ELR (cell line): ENCODE results near the gene MIER2.
"Not testable (repeated sequence)": the region's sequence is repeated elsewhere in the genome, so short reads cannot be mapped to it uniquely, and the experiment has no call there.

Experiments
- DNase-seq: peaks from one replicate; pipeline ENCODE4 v3.0.0-alpha.2; 2015; ENCODE audit warnings: low read depth

MIER2 gene

GRCh38 chr19:344625-345319 is at the start of gene MIER2:
TSS of gene MIER2 (minus strand) at chr19:344796. CDS start at chr19:344782, 14 bp downstream.
- peak; percentile 77 for DNase-seq

DNA sequence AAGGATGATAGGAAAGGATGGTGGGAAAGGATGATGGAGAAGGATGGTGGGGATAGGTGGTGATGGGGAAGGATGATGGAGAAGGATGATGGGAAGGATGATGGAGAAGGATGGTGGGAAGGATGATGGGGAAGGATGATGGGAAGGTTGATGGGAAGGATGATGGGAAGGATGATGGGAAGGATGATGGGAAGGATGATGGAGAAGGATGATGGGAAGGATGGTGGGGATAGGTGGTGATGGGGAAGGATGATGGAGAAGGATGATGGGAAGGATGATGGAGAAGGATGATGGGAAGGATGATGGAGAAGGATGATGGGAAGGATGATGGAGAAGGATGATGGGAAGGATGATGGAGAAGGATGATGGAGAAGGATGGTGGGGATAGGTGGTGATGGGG is 49.0 kb upstream of the MIER2 start:
- DNase-seq = not testable (repeated sequence)

GRCh38 chr19:392375-392970 is 47.9 kb upstream of the MIER2 start:
- DNase-seq = no peak

DNA sequence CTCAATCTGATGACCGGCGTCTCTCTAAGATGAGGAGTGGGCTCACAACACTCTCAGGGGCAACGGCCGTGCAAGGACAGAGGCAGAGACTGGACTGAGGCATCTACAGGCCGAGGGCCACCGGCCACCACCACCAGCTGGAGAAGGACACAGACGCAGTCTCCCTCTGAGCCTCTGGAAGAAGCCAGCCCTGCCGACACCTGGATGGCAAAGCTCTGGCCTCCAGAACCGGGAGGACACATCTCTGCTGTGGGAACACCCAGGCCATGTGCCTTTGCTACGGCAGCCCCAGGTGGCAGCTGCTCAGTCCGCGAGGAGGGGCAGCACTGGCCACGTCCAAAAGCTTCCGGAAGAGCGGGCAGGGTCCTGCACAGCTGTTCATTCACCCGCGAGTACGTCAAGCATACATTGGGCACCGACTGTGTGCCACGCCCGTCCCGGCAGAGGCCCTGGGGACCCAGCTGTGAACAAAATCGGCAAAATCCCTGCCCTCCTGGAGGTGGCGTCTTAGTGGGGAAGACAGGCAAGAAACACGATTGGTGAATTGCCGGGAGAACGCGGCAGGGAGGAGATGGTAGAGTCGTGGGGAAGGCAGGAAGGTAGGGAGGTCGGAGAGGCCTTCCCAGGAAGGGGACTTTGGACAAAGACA is 47.3 kb upstream of the MIER2 start:
- no peak for DNase-seq

- DNase-seq = no peak
These were observed 46.6 kb upstream of the MIER2 start for GRCh38 chr19:391207-391557.

DNA sequence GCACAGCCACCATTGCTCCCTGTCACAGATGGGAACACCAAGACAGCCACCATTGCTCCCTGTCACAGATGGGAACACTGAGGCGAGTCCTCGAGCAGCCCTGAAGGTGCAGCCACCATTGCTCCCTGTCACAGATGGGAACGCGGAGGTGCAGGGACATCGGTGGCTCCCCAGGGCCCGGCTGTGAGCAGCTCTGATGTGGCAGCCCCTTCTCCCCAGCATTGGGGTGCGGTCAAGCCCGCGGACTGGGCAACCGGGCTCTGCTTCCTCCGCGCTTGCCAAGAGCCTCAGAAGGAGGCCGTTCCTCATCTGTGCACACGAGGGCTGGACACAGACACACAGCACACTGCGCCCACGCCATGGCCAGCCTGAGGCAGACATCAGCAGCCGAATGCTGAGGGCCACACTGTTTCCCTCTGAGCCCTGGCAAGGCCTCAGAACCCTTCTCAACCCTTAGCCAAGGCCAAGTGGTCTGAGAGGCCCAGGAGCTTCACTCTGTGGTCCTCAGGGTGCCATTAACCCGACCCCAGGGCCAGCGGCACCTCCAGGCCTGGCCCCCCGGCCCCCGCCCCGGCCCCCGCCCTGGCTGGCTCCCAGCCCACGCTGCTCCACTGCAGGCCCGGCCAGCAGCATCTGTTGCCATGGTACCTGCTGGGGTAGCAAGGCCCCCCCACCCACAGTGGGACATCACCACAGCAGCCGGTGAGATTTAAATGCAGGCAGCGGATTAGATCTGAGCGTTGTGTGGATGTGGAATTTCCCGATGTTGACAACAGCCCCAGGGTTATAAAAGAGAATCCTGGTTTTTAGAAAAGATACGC is 46.0 kb upstream of the MIER2 start:
- no peak for DNase-seq

GRCh38 chr19:389935-390289 is 45.3 kb upstream of the MIER2 start:
- DNase-seq = no peak

GRCh38 chr19:389255-389934 is 44.8 kb upstream of the MIER2 start:
- no peak for DNase-seq

DNA sequence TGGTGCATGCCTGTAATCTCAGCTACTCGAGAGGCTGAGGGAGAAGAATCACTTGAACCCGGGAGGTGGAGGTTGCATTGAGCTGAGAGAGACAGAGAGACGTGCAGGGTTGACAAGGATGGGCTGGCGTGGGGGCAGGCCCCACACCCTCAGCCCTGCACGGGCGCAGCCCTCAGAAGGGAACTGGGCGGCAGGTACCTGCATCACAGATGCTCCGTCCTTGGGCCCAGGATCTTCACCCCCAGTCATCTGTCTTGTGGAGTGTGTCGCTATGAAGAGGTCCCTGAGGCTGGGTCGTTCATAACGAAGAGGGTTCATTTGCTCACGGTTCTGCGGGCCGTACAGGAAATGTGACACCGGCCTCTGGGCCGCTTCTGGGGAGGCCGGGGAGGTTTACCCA is 44.1 kb upstream of the MIER2 start:
- DNase-seq = no peak

DNA sequence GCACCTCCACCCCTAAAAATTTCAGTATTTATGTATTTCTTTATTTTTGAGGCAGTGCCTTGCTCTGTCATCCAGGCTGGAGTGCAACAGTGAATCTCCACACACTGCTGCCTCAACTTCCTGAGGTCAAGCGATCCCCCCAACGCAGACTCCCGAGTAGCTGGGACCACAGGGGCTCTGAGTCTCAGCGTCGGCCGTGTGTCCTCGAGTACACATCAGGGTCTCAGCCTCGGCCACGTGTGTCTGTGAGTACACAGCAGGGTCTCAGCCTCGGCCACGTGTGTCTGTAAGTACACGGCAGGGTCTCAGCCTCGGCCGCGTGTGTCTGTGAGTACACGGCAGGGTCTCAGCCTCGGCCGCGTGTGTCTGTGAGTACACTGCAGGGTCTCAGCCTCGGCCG is 43.2 kb upstream of the MIER2 start:
- DNase-seq = no peak

GRCh38 chr19:386632-387301 is 42.2 kb upstream of the MIER2 start:
- not testable (repeated sequence) for DNase-seq

- DNase-seq = not testable (repeated sequence)
These were observed 41.6 kb upstream of the MIER2 start for GRCh38 chr19:386189-386588.

GRCh38 chr19:384799-385169 is 40.2 kb upstream of the MIER2 start:
- no peak for DNase-seq

DNA sequence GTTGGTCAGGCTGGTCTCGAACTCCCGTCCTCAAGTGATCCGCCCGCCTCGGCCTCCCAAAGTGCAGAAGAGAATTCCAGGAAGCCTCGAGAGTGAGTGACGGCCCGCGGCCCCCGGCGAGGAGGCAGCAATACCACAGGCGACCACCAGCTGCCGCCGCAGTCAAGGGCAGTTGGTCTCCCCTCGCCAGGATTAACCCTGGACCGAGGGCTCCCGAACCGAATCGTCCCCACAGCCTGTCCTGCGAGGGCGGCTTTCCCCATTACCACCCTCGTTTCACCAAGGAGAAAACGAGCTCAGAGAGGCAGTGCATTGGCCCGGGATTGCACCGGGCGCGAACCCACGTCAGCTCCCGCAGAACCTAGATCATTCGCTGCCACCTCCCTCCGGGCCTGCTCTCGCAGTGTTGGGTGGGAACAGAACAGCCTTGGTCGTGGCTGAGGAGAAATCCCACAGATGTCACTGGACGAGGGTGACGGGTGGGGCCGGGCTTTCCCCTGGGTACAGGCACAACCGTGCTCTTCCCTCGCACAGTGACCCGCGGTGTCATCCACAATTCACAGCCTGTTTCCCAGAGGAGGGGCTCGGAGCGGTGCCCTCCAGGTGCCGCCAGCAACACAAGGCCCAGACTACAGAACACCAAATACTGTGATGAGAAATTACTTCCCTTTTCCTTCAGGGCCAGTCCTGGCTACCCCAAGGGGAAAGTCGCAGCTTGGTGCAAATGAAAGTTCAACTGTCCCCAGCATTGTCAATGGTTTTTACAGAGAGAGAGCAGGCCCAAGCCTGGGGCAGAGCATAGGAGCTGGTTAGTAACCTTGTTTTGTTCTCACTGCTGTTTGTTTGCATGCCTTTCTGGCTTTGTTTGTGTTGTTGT is 39.6 kb upstream of the MIER2 start:
- no peak for DNase-seq

DNA sequence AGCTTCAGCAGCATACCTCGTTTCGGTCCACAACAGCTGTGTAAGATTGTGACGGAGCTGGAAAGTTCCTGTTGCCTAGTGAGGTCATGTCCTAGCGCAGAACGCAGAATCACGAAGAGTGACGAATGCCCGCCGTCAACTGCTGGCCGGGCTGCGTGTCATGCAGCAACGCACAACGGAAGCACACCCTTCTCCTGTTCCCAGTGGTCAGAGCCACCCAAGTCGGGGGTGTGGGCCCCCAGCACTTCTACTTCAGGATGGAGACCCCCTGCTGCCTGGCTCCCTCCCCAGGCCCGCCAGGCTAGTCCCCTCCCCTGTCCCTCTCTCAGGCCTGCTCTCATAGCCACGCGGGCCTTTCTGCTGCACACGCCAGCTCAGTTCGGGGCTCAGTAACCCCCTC is 38.4 kb upstream of the MIER2 start:
- no peak for DNase-seq

DNA sequence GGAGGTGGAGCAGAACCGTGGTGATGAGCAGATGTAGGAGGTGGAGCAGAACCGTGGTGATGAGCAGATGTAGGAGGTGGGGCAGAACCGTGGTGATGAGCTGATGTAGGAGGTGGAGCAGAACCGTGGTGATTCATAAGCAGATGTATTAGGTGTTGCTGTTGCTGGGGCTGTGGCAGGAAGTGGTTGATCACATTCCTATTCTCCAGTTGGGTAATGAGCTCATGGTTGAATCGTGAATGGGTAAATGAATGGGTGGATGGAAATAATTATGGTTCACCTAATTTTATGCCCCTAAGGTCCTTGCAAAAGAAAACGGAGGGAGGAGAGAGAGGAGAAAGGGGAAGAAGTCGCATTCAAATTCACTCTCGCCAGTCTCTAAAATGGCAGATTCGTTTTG is 38.0 kb upstream of the MIER2 start:
- DNase-seq = peak; percentile 69

DNA sequence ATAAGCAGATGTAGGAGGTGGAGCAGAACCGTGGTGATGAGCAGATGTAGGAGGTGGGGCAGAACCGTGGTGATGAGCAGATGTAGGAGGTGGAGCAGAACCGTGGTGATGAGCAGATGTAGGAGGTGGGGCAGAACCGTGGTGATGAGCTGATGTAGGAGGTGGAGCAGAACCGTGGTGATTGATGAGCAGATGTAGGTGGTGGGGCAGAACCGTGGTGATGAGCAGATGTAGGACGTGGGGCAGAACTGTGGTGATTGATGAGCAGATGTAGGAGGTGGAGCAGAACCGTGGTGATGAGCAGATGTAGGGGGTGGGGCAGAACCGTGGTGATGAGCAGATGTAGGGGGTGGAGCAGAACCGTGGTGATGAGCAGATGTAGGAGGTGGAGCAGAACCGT is 37.3 kb upstream of the MIER2 start:
- not testable (repeated sequence) for DNase-seq

- not testable (repeated sequence) for DNase-seq
These were observed 36.1 kb upstream of the MIER2 start for GRCh38 chr19:380618-381219.

DNA sequence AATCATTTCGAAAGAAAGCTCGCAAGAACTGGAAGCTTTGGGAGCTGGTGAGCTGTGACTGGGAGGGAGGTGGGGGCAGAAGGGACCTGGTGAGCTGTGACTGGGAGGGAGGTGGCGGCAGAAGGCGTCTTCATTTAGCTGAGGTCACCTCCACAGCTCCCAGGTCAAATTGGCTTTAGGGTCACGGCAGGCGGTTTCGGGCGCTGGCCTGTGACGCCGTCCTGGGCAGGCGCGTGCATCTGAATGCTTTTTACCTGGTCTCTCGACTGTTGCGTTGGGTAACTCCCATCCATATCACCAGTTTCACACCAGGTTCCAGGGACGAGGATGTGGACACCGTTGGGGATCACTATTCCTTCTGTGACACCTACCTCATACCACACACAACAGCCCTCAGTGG is 35.2 kb upstream of the MIER2 start:
- DNase-seq = no peak

- no peak for DNase-seq
These were observed 34.1 kb upstream of the MIER2 start for GRCh38 chr19:378706-379105.
